DMS153 treated with DMSO at 0.1 percent for 48 hours (cell line): ENCODE measurements around the gene CEP63.

Source experiments
- DNase-seq: peaks from one replicate; lab custom pipeline; 2025; ENCODE audit not compliant: unreplicated experiment; lab: John Stamatoyannopoulos, UW

Gene CEP63

GRCh38 chr3:134622806-134623365 lies 137.0 kb downstream of the CEP63 start:
- DNase-seq = no peak

DNA sequence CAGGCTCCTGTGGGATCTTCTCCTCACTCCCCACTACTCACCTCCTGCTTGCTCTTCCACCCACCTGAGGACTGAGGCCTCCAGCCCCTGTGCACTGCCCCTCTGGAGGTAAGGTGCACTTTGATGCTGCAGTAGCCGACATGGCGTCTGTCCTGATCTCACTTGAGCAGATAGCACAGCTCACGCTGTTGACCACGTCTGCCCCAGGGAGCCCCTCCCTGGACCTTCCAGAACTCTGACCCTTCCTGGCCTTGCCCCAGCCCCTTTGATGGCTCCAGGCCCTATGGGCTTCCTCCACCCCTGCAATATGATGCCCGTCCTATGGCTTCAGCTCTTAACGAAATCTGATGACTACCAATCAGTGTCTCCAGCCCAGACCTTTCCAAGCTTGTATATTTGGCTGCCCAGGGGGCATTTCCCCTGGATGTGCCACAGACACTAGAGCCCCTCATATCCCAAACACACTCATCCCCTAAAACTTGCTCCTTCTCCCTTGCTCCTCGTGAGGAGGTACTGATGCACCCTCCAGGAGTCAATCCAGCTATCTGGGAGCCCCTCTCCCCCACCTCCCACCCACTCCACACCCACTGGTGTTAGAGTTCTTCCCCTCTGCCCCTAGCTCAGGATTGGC lies 137.9 kb downstream of the CEP63 start:
- DNase-seq = no peak
